Measurements from ENCODE around the gene ZNF841.
"Not testable (repeated sequence)": the region's sequence is repeated elsewhere in the genome, so short reads cannot be mapped to it uniquely, and the experiment has no call there.

ZNF841 gene

GRCh38 chr19:52095172-52096014 is at the start of gene ZNF841:
Gene ZNF841 (minus strand): TSS chr19:52095765. CDS start chr19:52084801, 10,964 bp downstream.
- DNase-seq = peak; percentile 95

- no peak for DNase-seq
Measured at GRCh38 chr19:52142001-52142595, 46.5 kb upstream of the ZNF841 start.

DNA sequence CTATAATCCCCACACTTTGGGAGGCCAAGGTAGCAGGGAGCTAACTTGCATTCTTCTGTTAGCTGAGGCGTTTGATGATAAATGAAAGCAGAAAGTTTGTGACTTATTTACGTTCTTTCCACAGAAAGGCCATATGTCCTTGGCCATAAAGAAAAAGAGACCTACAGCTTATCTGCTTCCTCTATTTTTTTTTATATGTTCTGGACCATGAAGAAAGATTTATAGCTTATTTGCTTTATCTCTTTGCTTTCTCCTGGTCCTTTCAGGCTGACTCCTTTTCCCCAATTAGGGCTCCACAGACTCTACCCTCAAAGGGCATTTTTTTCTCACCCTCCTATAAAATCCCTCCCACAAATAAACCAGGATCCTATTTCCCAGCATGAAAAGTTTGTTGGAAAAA is 45.6 kb upstream of the ZNF841 start:
- DNase-seq = no peak

DNA sequence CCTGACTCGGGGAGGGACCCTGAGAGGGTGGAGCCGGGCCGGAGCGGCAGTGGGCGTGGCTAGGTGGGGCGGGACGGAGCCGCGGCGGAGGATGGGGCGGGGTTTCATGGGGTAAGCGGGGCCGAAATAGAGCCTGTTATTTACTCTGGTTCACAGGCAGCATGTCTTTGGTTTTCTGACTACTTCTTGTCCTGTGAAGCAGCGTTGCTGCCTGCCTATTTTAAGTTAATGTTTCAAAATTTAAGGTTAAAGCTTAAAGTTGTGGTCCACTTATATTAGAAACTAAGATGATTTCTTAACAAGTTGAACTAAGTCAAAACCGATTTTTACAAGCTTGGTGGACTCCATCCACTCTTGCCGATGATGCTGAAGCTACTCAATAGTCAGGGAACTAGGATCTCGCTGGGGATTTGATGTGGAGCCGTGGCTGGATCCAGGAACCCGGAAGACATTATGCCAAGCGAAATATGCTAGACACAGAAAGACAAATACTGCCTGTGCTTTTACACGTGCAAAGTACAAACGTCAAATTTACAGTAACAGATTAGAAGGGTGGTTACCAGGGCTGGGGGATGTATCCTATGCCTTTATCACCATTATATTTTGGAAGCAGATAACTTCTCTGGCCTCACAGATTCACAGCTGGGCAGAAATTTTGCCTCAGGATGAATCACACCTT is 44.6 kb upstream of the ZNF841 start:
- peak; percentile 60 for DNase-seq

DNA sequence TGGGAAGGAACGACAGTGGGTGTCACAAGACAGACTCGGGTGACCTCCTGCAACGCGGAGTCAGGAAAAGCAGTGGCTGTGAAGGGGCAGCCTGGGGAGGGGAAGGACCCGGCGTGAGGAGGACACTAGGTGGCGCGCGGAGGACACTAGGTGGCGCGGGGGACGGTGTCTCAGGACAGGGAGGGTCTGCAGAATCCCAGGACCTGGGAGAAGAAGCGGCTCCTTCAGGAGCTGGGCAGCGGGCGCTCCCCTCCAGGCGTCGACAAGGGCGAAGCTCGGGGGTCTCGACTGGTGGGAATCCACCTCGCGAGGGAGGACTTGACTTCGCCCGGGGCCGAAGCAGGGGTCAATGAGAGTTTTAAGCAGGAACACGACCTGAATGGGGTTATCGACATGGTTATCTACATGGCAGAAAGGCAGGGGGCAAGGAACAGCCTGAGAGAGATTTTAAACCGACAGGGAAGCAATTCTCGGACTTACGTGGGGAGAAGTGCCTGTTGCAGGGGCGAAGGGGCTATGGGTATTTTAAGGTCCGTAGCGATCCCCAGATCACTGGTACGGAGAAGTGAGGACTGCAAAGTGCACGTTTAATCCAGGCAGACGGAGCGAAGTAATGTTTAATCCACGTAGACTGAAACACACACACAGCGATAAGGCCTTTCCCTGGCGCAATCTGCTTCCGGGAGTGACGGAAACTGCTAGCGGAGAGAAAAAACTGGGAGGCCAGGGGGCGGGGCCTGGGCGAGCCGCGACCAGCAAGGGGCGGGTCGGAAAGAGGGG is 43.9 kb upstream of the ZNF841 start, which contains the start of gene ZNF616:
ZNF616 (minus strand) TSS at position 687 of the 780 bp plus-strand sequence. CDS start 9,426 bp downstream, outside the sequence.
- peak; percentile 97 for DNase-seq

DNA sequence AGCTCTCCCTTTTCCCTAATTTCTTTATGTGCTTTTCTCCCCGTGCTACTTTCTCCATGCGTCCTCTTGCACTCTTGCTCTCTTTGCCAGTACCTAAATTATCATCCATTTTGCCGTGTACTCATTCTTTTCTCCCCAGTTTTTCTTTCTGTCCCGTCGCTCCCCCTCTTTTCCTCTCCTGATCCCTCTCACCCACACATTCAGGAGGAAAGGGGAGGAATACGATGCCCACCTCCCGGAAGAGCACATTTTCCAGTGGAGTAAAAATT is 43.4 kb upstream of the ZNF841 start:
- DNase-seq = no peak

DNA sequence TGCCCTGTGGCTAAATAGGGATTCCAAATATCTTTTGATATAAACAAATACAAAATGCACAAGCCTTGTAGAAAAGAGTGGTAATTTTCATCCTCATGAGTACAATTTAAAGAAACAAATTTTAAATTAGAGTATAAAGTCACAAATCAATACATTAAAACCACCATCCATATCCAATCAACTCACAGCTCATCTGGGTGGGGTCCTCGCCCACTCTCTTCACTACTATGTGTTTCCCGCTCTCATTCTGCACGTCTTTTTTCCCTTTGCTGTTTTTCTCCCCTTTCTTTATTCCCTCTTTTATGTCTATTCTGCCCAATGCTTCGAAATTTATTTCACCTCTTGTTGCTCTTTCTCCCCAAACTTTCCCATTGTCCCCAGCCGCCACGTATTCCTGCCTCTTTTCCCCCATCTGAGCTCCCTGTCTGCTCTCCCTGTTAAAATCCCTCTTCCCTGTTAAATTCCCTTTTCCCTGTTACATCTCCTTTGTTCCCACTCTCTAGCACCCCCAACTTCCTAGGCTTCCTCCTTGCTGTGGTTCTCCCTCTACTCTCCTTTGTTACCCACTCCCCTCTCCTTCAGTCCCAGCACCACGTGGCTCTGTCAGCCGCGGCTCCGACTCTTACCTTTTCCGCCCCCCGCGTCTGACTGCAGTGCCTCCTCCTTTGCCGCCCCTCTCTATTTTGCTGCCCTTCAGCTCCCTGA is 42.9 kb upstream of the ZNF841 start:
- peak; percentile 81 for DNase-seq

DNA sequence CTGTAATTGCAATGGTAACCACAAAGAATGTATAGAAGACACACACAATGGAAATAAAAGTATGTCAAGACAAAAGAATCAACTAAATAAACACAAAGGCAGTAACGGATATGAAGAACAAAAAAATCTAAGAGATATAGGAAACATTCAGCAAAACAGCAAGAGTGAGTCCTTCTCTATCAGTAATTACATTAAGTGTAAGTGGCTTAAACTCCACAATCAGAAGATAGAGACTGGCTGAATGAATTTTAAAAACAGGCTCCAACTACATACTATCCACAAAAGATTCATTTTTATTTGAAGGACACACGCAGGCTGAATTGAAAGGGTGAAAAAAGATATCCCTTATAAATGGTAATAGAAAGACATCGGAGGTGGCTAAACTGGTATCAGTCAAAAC is 24.7 kb upstream of the ZNF841 start:
- DNase-seq = no peak

GRCh38 chr19:52115526-52116053 is 20.0 kb upstream of the ZNF841 start:
- no peak for DNase-seq

DNA sequence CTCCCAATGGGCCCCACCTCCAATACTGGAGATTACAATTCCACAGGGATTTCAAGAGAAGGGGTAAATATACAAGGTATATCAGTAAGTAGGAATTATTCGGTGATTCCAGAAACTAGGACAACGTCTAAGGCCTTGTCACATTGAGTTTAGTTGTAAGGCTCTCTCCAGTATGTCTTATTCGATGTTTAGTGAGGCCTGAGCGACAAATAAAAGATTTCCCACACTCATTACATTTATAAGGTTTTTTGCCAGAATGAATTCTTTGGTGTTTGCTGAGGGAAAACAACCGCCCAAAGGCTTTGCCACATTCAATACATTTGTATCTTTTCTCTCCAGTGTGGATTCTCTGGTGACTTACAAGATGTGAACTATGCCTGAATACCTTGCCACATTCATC is 19.1 kb upstream of the ZNF841 start:
- no peak for DNase-seq

GRCh38 chr19:52112624-52113023 is 17.1 kb upstream of the ZNF841 start:
- DNase-seq = no peak

GRCh38 chr19:52110780-52111179 is 15.2 kb upstream of the ZNF841 start:
- DNase-seq = no peak

GRCh38 chr19:52102782-52103181 is 7.2 kb upstream of the ZNF841 start:
- DNase-seq = no peak

DNA sequence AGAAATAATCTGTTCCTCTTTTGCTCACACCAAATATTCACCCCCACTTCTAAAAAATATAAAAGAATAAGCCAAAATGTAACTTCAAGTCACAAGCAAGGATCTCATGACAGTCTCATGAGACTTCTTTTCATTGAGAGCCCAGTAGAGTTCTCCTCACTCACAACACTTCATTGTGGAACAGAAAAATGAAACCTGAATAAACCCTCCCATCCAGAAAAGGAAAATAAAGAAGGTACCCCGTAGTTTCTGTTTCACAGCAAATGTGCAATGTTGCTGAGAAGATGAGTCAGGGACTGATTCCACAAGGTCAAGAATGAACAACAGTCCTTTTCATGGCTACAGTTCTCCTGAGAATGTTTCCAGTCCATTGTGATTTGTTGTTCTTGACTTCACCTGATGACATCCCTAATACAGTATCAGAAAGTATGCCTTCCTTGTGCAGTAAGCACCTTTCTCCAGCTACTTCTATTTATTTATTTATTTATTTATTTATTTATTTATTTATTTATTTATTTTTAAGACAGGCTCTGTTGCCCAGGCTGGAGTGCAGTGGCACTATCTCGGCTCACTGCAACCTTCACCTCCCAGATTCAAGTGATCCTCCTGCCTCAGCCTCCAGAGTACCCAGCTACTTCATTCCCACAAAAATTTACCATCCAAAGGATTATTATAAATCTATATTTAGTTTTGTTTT is 6.4 kb upstream of the ZNF841 start:
- DNase-seq = no peak

GRCh38 chr19:52099497-52100138 is 4.1 kb upstream of the ZNF841 start:
- no peak for DNase-seq

- DNase-seq = not testable (repeated sequence)
Measured at GRCh38 chr19:52096416-52096815, 851 bp upstream of the ZNF841 start.

- DNase-seq = no peak
Measured at GRCh38 chr19:52094526-52095130, 937 bp downstream of the ZNF841 start.

- DNase-seq = no peak
Measured at GRCh38 chr19:52086481-52086880, 9.1 kb downstream of the ZNF841 start.

DNA sequence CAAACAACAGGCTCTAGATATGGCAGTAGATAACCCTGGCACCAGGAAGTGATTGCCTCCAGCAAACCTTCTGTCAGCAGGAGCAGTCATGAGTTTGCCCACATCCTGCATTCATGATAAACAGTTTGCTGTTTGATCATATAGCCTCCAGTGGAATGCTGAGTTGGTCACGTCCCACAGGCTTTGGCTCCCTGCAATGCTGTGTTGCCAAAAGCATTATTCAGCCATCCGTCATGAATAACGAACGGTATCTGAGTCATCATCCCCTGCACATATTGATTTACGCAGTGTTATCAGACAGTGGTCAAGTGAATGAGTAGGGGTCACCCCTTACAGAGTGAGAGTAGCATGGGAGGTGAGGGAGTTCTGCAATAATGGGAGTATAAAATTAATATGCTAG is 25.1 kb downstream of the ZNF841 start:
- DNase-seq = no peak

DNA sequence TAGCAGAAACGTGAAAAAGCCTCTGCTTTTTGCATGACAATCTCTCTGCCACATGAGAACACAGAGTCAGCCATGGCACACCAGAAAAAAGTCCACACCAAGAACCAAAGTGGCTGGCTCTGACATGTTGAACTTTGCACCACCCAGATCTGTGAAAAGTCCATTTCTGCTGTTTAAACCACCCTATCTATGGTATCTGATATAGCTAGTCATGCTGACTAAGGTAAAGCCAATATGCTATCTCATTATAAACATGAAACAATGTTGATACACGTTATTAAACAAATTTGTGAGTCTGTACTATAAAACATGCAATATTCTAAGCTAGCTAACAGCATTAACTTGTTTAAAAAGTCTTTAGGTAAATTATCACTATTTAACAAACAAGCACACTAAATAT is 25.9 kb downstream of the ZNF841 start:
- DNase-seq = no peak

Measured in NCI-H146 (cell line).